ENCODE measurements around the gene ANAPC2. TPM values are rescaled to one million over a fixed set of nuclear protein-coding genes. Genes with fewer than 3 reads are reported as not detected.

The ANAPC2 gene
- total RNA-seq, 1 donor from 2014 or later = 39.2 TPM

GRCh38 chr9:137219757-137220316 lies 31.5 kb upstream of the ANAPC2 start:
- Mint-ChIP-seq H3K4me1 (ENCODE audit: low read depth, unreplicated experiment) (peaks cover 6% of the 10 kb centered on the region), H3K27me3 (ENCODE audit: low read depth, unreplicated experiment) (no peaks in the 10 kb centered on the region), H3K4me3 (ENCODE audit: unreplicated experiment) (no peak overlapping the region), H3K27ac (ENCODE audit: unreplicated experiment) (no peak overlapping the region), H3K9me3 (ENCODE audit: unreplicated experiment) (no peaks in the 10 kb centered on the region), H3K36me3 (ENCODE audit: low read depth, unreplicated experiment) (no peaks in the 10 kb centered on the region)
- Histone ChIP-seq H3K9ac (ENCODE audit: low read length) (no peak overlapping the region), H3K27ac (ENCODE audit: low read depth, low read length) (no peak overlapping the region), H3K36me3 (ENCODE audit: insufficient read depth, low read length) (no peaks in the 10 kb centered on the region), H3K4me2 (ENCODE audit: low read length) (no peak overlapping the region), H4K20me1 (ENCODE audit: insufficient read depth, low read length) (peaks cover 8% of the 10 kb centered on the region), H3K9me3 (ENCODE audit: insufficient read depth, low read depth, low read length) (no peaks in the 10 kb centered on the region), H3K4me3 (ENCODE audit: insufficient read depth, low read depth, low read length) (no peak overlapping the region), H3K4me1 (ENCODE audit: insufficient read depth, low read length) (peaks cover 20% of the 10 kb centered on the region), H3K27me3 (ENCODE audit: insufficient read depth, low read length) (no peaks in the 10 kb centered on the region), H3K79me2 (ENCODE audit: insufficient read depth, low read length) (no peaks in the 10 kb centered on the region), H2AFZ (ENCODE audit: low read depth, low read length) (no peak overlapping the region)
- FAIRE-seq = no peak
- TF ChIP-seq CTCF (IDR thresholded peaks at IDR 0.05; ENCODE audit: insufficient read depth, low read depth, low read length) (no peak), EZH2 (IDR thresholded peaks at IDR 0.05; ENCODE audit: insufficient read depth, low read length) (no peak)
- no peak for DNase-seq (ENCODE audit: low read depth)

GRCh38 chr9:137218754-137219271 lies 30.5 kb upstream of the ANAPC2 start:
- peak; percentile 18 for DNase-seq (ENCODE audit: low read depth)
- no peaks in the 10 kb centered on the region for H3K79me2 ChIP-seq (ENCODE audit: insufficient read depth, low read length)
- Mint-ChIP-seq H3K4me1 (ENCODE audit: low read depth, unreplicated experiment) (peaks cover 6% of the 10 kb centered on the region), H3K27me3 (ENCODE audit: low read depth, unreplicated experiment) (no peaks in the 10 kb centered on the region), H3K9me3 (ENCODE audit: unreplicated experiment) (no peaks in the 10 kb centered on the region), H3K36me3 (ENCODE audit: low read depth, unreplicated experiment) (no peaks in the 10 kb centered on the region), H3K27ac (ENCODE audit: unreplicated experiment) (no peak overlapping the region), H3K4me3 (ENCODE audit: unreplicated experiment) (no peak overlapping the region)
- H3K4me3 ChIP-seq (ENCODE audit: insufficient read depth, low read depth, low read length) = no peak overlapping the region
- no peak overlapping the region for H3K9ac ChIP-seq (ENCODE audit: low read length)
- no peaks in the 10 kb centered on the region for H3K9me3 ChIP-seq (ENCODE audit: insufficient read depth, low read depth, low read length)
- H2AFZ ChIP-seq (ENCODE audit: low read depth, low read length) = no peak overlapping the region
- H4K20me1 ChIP-seq (ENCODE audit: insufficient read depth, low read length) = peaks cover 8% of the 10 kb centered on the region
- H3K27ac ChIP-seq (ENCODE audit: low read depth, low read length) = no peak overlapping the region
- peak overlapping the region; percentile 44 for H3K4me2 ChIP-seq (ENCODE audit: low read length)
- no peaks in the 10 kb centered on the region for H3K27me3 ChIP-seq (ENCODE audit: insufficient read depth, low read length)
- no peak for TF ChIP-seq CTCF (IDR thresholded peaks at IDR 0.05; ENCODE audit: insufficient read depth, low read depth, low read length)
- TF ChIP-seq EZH2 (IDR thresholded peaks at IDR 0.05; ENCODE audit: insufficient read depth, low read length) = no peak
- no peak for FAIRE-seq
- peaks cover 17% of the 10 kb centered on the region for H3K4me1 ChIP-seq (ENCODE audit: insufficient read depth, low read length)
- H3K36me3 ChIP-seq (ENCODE audit: insufficient read depth, low read length) = no peaks in the 10 kb centered on the region

- Histone ChIP-seq H2AFZ (ENCODE audit: low read depth, low read length) (no peak overlapping the region), H4K20me1 (ENCODE audit: insufficient read depth, low read length) (peaks cover 8% of the 10 kb centered on the region), H3K36me3 (ENCODE audit: insufficient read depth, low read length) (no peaks in the 10 kb centered on the region), H3K4me3 (ENCODE audit: insufficient read depth, low read depth, low read length) (no peak overlapping the region), H3K79me2 (ENCODE audit: insufficient read depth, low read length) (no peaks in the 10 kb centered on the region), H3K4me1 (ENCODE audit: insufficient read depth, low read length) (peaks cover 15% of the 10 kb centered on the region), H3K27me3 (ENCODE audit: insufficient read depth, low read length) (no peaks in the 10 kb centered on the region), H3K9ac (ENCODE audit: low read length) (no peak overlapping the region), H3K4me2 (ENCODE audit: low read length) (peak overlapping the region; percentile 44), H3K27ac (ENCODE audit: low read depth, low read length) (no peak overlapping the region), H3K9me3 (ENCODE audit: insufficient read depth, low read depth, low read length) (no peaks in the 10 kb centered on the region)
- H3K4me1 Mint-ChIP-seq (ENCODE audit: low read depth, unreplicated experiment) = peaks cover 6% of the 10 kb centered on the region
- no peaks in the 10 kb centered on the region for H3K9me3 Mint-ChIP-seq (ENCODE audit: unreplicated experiment)
- no peak for TF ChIP-seq CTCF (IDR thresholded peaks at IDR 0.05; ENCODE audit: insufficient read depth, low read depth, low read length)
- no peak for TF ChIP-seq EZH2 (IDR thresholded peaks at IDR 0.05; ENCODE audit: insufficient read depth, low read length)
- no peaks in the 10 kb centered on the region for H3K36me3 Mint-ChIP-seq (ENCODE audit: low read depth, unreplicated experiment)
- FAIRE-seq (no peak), DNase-seq (ENCODE audit: low read depth) (no peak)
- no peak overlapping the region for H3K27ac Mint-ChIP-seq (ENCODE audit: unreplicated experiment)
- no peak overlapping the region for H3K4me3 Mint-ChIP-seq (ENCODE audit: unreplicated experiment)
- no peaks in the 10 kb centered on the region for H3K27me3 Mint-ChIP-seq (ENCODE audit: low read depth, unreplicated experiment)
Observed at GRCh38 chr9:137218212-137218753, 29.9 kb upstream of the ANAPC2 start.

Measured in astrocyte (in vitro differentiated cells and primary cell).